ENCODE results near the gene CDH23. TPM values are rescaled to one million over a fixed set of nuclear protein-coding genes. Genes with fewer than 3 reads are reported as not detected.

Gene CDH23
- total and polyA plus RNA-seq, 2 donors (not counting 1 experiment from before 2014, with no cell fraction given) = 0.01 to 0.17 TPM

- H3K4me1 ChIP-seq (ENCODE audit: control insufficient read depth, extremely low read depth, insufficient read depth, low read length) = no peaks in the 10 kb centered on the region
- no peak for TF ChIP-seq EZH2 (IDR thresholded peaks at IDR 0.05; ENCODE audit: low read length, missing control alignments)
- TF ChIP-seq CTCF (conservative IDR thresholded peaks at IDR 0.05 in 1 of 2, IDR thresholded peaks at IDR 0.05 in 1 of 2; ENCODE audit: low read depth in 1 of 2, low read length in 2 of 2) = no peak
- H3K79me2 ChIP-seq (ENCODE audit: control insufficient read depth, insufficient read depth, low read length) = no peaks in the 10 kb centered on the region
- no peaks in the 10 kb centered on the region for H3K36me3 ChIP-seq (ENCODE audit: control insufficient read depth, insufficient read depth, low read length)
- H4K20me1 ChIP-seq (ENCODE audit: control insufficient read depth, extremely low read depth, insufficient read depth, low read length) = no peaks in the 10 kb centered on the region
- no peak overlapping the region for H3K4me2 ChIP-seq (ENCODE audit: extremely low read depth, insufficient read depth, low read length)
- no peak overlapping the region for H3K9ac ChIP-seq (ENCODE audit: insufficient read depth, low read length)
- no peaks in the 10 kb centered on the region for H3K27me3 ChIP-seq (ENCODE audit: control insufficient read depth, insufficient read depth, low read length)
- no peak overlapping the region for H2AFZ ChIP-seq (ENCODE audit: low read length)
- DNase-seq (ENCODE audit: low read depth in 2 of 2) = no peak
- H3K4me3 ChIP-seq (replicated peaks in 1 of 4; ENCODE audit: control extremely low read depth in 1 of 4, insufficient read depth in 1 of 4, low read depth in 3 of 4, low read length in 4 of 4) = no peak overlapping the region
- no peak overlapping the region for H3K27ac ChIP-seq (ENCODE audit: insufficient read depth, low read length)
- no peaks in the 10 kb centered on the region for H3K9me3 ChIP-seq (ENCODE audit: control insufficient read depth, insufficient read depth, low read depth, low read length)
Measured at GRCh38 chr10:71414359-71414758, 17.6 kb downstream of the CDH23 start.

- H3K27ac ChIP-seq (ENCODE audit: insufficient read depth, low read length) = no peak overlapping the region
- H2AFZ ChIP-seq (ENCODE audit: low read length) = no peak overlapping the region
- H3K4me3 ChIP-seq (replicated peaks in 1 of 4; ENCODE audit: control extremely low read depth in 1 of 4, insufficient read depth in 1 of 4, low read depth in 3 of 4, low read length in 4 of 4) = no peak overlapping the region
- H3K9ac ChIP-seq (ENCODE audit: insufficient read depth, low read length) = no peak overlapping the region
- no peaks in the 10 kb centered on the region for H3K79me2 ChIP-seq (ENCODE audit: control insufficient read depth, insufficient read depth, low read length)
- H3K4me1 ChIP-seq (ENCODE audit: control insufficient read depth, extremely low read depth, insufficient read depth, low read length) = no peaks in the 10 kb centered on the region
- no peaks in the 10 kb centered on the region for H3K9me3 ChIP-seq (ENCODE audit: control insufficient read depth, insufficient read depth, low read depth, low read length)
- DNase-seq (ENCODE audit: low read depth in 2 of 2) = no peak
- H3K36me3 ChIP-seq (ENCODE audit: control insufficient read depth, insufficient read depth, low read length) = no peaks in the 10 kb centered on the region
- no peak for TF ChIP-seq EZH2 (IDR thresholded peaks at IDR 0.05; ENCODE audit: low read length, missing control alignments)
- TF ChIP-seq CTCF (conservative IDR thresholded peaks at IDR 0.05 in 1 of 2, IDR thresholded peaks at IDR 0.05 in 1 of 2; ENCODE audit: low read depth in 1 of 2, low read length in 2 of 2) = no peak
- no peaks in the 10 kb centered on the region for H4K20me1 ChIP-seq (ENCODE audit: control insufficient read depth, extremely low read depth, insufficient read depth, low read length)
- no peaks in the 10 kb centered on the region for H3K27me3 ChIP-seq (ENCODE audit: control insufficient read depth, insufficient read depth, low read length)
- H3K4me2 ChIP-seq (ENCODE audit: extremely low read depth, insufficient read depth, low read length) = no peak overlapping the region
Measured at GRCh38 chr10:71419002-71419540, 22.4 kb downstream of the CDH23 start.

GRCh38 chr10:71419750-71420149, 23.0 kb downstream of the CDH23 start:
- no peak overlapping the region for H3K27ac ChIP-seq (ENCODE audit: insufficient read depth, low read length)
- DNase-seq (ENCODE audit: low read depth in 2 of 2) = no peak
- H3K9ac ChIP-seq (ENCODE audit: insufficient read depth, low read length) = no peak overlapping the region

More at GRCh38 chr10:71419750-71420149, 23.0 kb downstream of the CDH23 start:
- H3K4me2 ChIP-seq (ENCODE audit: extremely low read depth, insufficient read depth, low read length) = no peak overlapping the region
- H2AFZ ChIP-seq (ENCODE audit: low read length) = no peak overlapping the region
- no peaks in the 10 kb centered on the region for H3K9me3 ChIP-seq (ENCODE audit: control insufficient read depth, insufficient read depth, low read depth, low read length)
- no peaks in the 10 kb centered on the region for H3K36me3 ChIP-seq (ENCODE audit: control insufficient read depth, insufficient read depth, low read length)
- TF ChIP-seq EZH2 (IDR thresholded peaks at IDR 0.05; ENCODE audit: low read length, missing control alignments) = no peak
- no peak overlapping the region for H3K4me3 ChIP-seq (replicated peaks in 1 of 4; ENCODE audit: control extremely low read depth in 1 of 4, insufficient read depth in 1 of 4, low read depth in 3 of 4, low read length in 4 of 4)
- no peaks in the 10 kb centered on the region for H3K4me1 ChIP-seq (ENCODE audit: control insufficient read depth, extremely low read depth, insufficient read depth, low read length)
- H4K20me1 ChIP-seq (ENCODE audit: control insufficient read depth, extremely low read depth, insufficient read depth, low read length) = no peaks in the 10 kb centered on the region
- no peaks in the 10 kb centered on the region for H3K27me3 ChIP-seq (ENCODE audit: control insufficient read depth, insufficient read depth, low read length)
- no peaks in the 10 kb centered on the region for H3K79me2 ChIP-seq (ENCODE audit: control insufficient read depth, insufficient read depth, low read length)

Measured in fibroblast of lung (primary cell).